CD8-positive, alpha-beta memory T cell (primary cell): ENCODE data around the gene REM1. TPM values are rescaled to one million over a fixed set of nuclear protein-coding genes. Genes with fewer than 3 reads are reported as not detected.
"Not testable (repeated sequence)": the region's sequence is repeated elsewhere in the genome, so short reads cannot be mapped to it uniquely, and the experiment has no call there.

Experiments used
- CTCF ChIA-PET: fragments of 350-600 bp; sonication (Branson Sonifier 250); formaldehyde crosslinking; loops from one replicate; lab custom pipeline; 2021; ENCODE audit warnings: antibody characterized with exemption; lab: Charles Lee
- POLR2A ChIA-PET: fragments of 350-600 bp; sonication (Branson Sonifier 250); formaldehyde crosslinking; loops from one replicate; lab custom pipeline; 2021; ENCODE audit warnings: antibody characterized with exemption; lab: Charles Lee
- DNase-seq, 5 donors: peaks; one replicate each; pipeline versions ENCODE4 v3.0.0 to v3.0.0-alpha.2; 2020 to 2022; ENCODE audit warnings: mixed read lengths in 1 of 5
- H3K27ac ChIP-seq: one replicate; pipeline ENCODE4 v1.7.0; 2013; ENCODE audit warnings: low read depth, mild to moderate bottlenecking, low read length, moderate library complexity
- H3K27me3 ChIP-seq: 2 replicates; pipeline ENCODE4 v1.7.0; 2013; ENCODE audit warnings: low read length, mild to moderate bottlenecking; ENCODE audit not compliant: insufficient read depth, poor library complexity, severe bottlenecking
- H3K36me3 ChIP-seq: 2 replicates; pipeline ENCODE4 v1.7.0; 2013; ENCODE audit warnings: mild to moderate bottlenecking, low read length, moderate library complexity; ENCODE audit not compliant: insufficient read depth
- H3K4me1 ChIP-seq: 2 replicates; pipeline ENCODE4 v1.7.0; 2013; ENCODE audit warnings: mild to moderate bottlenecking, low read length, moderate library complexity; ENCODE audit not compliant: insufficient read depth
- H3K4me3 ChIP-seq: 2 replicates; pipeline ENCODE4 v1.7.0; 2013; ENCODE audit warnings: mild to moderate bottlenecking, low read length
- H3K9me3 ChIP-seq: 2 replicates; pipeline ENCODE4 v1.7.0; 2013; ENCODE audit warnings: mild to moderate bottlenecking, low read length
- H3K27ac Mint-ChIP-seq, 8 donors: one replicate each; pipeline ENCODE4 v1.8.0; 2020 to 2021; ENCODE audit warnings: mixed read lengths in 8 of 8, mild to moderate bottlenecking in 6 of 8, inconsistent platforms in 3 of 8, moderate library complexity in 3 of 8
- H3K27me3 Mint-ChIP-seq, 2 donors: one replicate each; pipeline ENCODE4 v1.8.0; 2020 to 2021; ENCODE audit warnings: mixed read lengths in 2 of 2, mild to moderate bottlenecking in 1 of 2, moderate library complexity in 1 of 2
- H3K36me3 Mint-ChIP-seq, 3 donors: one replicate each; pipeline ENCODE4 v1.8.0; 2020 to 2021; ENCODE audit warnings: mixed read lengths in 3 of 3, inconsistent platforms in 1 of 3, mild to moderate bottlenecking in 1 of 3
- H3K4me1 Mint-ChIP-seq, 3 donors: one replicate each; pipeline ENCODE4 v1.8.0; 2020 to 2021; ENCODE audit warnings: mixed read lengths in 3 of 3, inconsistent platforms in 1 of 3, mild to moderate bottlenecking in 1 of 3
- H3K4me3 Mint-ChIP-seq, 7 donors: one replicate each; pipeline ENCODE4 v1.8.0; 2020 to 2021; ENCODE audit warnings: mixed read lengths in 7 of 7, mild to moderate bottlenecking in 6 of 7, moderate library complexity in 4 of 7, inconsistent platforms in 2 of 7
- H3K9me3 Mint-ChIP-seq, 5 donors: one replicate each; pipeline ENCODE4 v1.8.0; 2020 to 2022; ENCODE audit warnings: mixed read lengths in 5 of 5, mild to moderate bottlenecking in 3 of 5, moderate library complexity in 2 of 5, inconsistent platforms in 1 of 5
- polyA plus RNA-seq: library from polyadenylated mRNA; unstranded; fragments of 300-500 nt; fragmentation: Illumina TruSeq; gene quantifications from one replicate; pipeline ENCODE4 v1.2.3, GENCODE V29; 2021
- total RNA-seq, 2 experiments: library from RNA; stranded (reverse); gene quantifications; one replicate each; pipeline ENCODE4 v1.2.3, GENCODE V29; 2021

The REM1 gene
- total and polyA plus RNA-seq, 3 experiments from 2014 or later = not detected

GRCh38 chr20:31521267-31521666 is 46.2 kb downstream of the REM1 start:
- peaks cover 26% of the 10 kb centered on the region for H3K4me1 ChIP-seq
- H3K4me3 Mint-ChIP-seq = peak overlapping the region in 1 of 7 donors; percentile 18
- H3K27me3 Mint-ChIP-seq, DNase-seq, H3K36me3 ChIP-seq, H3K4me3 ChIP-seq, H3K9me3 ChIP-seq, H3K27ac ChIP-seq, H3K27me3 ChIP-seq, POLR2A ChIA-PET, H3K9me3 Mint-ChIP-seq: not testable (repeated sequence)
- H3K4me1 Mint-ChIP-seq = peaks cover 27 to 59% (median 59%) of the 10 kb centered on the region in 3 donors
- H3K36me3 Mint-ChIP-seq = peaks cover 0 to 51% (median 4%) of the 10 kb centered on the region in 3 donors
- CTCF ChIA-PET = interaction anchor here (0.8 to 1.7 kb wide), 3 partner anchors 92 to 202 kb away, joined by 3 to 7 read pairs (median 3); no protein-coding TSS in a partner anchor
- peak overlapping the region in 1 of 8 donors; percentile 35 for H3K27ac Mint-ChIP-seq

- Mint-ChIP-seq H3K9me3 (no peaks in the 10 kb centered on the region), H3K27ac (peak overlapping the region in 3 of 8 donors; percentile 23 to 45 (median 42)), H3K4me1 (peaks cover 30 to 69% (median 66%) of the 10 kb centered on the region in 3 donors), H3K36me3 (peaks cover 0 to 66% (median 4%) of the 10 kb centered on the region in 3 donors), H3K4me3 (no peak overlapping the region), H3K27me3 (no peaks in the 10 kb centered on the region)
- CTCF ChIA-PET = interaction anchor here (1.5 to 1.7 kb wide), 2 partner anchors 20 to 90 kb away, joined by 4 to 5 read pairs; no protein-coding TSS in a partner anchor
- H3K9me3 ChIP-seq = no peaks in the 10 kb centered on the region
- H3K4me1 ChIP-seq = peaks cover 12% of the 10 kb centered on the region
- POLR2A ChIA-PET = no interaction called here
- no peak for DNase-seq
- peaks cover 10% of the 10 kb centered on the region for H3K36me3 ChIP-seq
- no peaks in the 10 kb centered on the region for H3K27me3 ChIP-seq
- no peak overlapping the region for H3K4me3 ChIP-seq
- no peak overlapping the region for H3K27ac ChIP-seq
Measured at GRCh38 chr20:31522731-31523130, 47.6 kb downstream of the REM1 start.

DNA sequence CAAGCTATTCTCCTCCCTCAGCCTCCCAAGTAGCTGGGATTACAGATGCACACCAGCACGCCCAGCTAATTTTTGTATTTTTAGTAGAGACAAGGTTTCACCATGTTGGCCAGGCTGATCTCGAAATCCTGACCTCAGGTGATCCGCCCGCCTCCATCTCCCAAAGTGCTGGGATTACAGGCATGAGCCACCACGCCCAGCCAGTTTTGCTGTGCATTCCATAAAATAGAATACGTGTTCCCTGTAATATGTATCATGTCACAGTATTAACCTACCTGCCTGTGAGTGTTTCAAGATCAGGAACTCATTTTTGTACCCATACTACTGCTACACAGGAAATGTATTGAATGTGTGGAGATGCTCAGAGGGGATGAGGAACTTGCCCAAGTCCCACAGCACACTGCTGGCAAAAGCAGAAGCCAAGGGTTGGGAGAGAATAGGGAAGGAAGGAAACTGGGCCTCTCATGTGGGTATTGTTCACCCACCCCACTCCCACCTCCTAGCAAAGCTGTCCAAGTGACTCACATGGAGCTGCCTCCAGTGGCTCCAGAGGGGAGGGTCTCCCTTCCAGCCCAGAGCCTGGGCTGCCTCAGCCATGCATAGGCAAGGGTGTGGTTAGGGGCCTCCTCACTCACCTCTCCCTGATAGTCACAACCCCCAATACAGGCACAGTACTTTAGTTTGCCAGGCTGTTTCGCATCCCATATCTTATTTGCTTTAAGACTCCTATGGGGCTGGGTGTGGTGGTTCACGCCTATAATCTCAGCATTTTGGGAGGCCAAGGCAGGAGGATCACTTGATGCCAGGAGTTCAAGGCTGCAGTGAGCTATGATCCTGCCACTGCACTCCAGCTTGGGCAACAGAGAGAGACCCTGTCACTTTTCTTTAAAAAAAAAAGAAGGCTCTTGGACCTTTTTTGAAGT is 48.5 kb downstream of the REM1 start:
- Mint-ChIP-seq H3K9me3 (no peaks in the 10 kb centered on the region), H3K27ac (peak overlapping the region in 5 of 8 donors; percentile 18 to 73 (median 32)), H3K36me3 (peaks cover 0 to 71% (median 4%) of the 10 kb centered on the region in 3 donors), H3K4me3 (no peak overlapping the region), H3K4me1 (peaks cover 30 to 73% (median 65%) of the 10 kb centered on the region in 3 donors), H3K27me3 (no peaks in the 10 kb centered on the region)
- Histone ChIP-seq H3K4me1 (peaks cover 12% of the 10 kb centered on the region), H3K36me3 (peaks cover 10% of the 10 kb centered on the region), H3K27me3 (no peaks in the 10 kb centered on the region), H3K27ac (no peak overlapping the region), H3K9me3 (no peaks in the 10 kb centered on the region), H3K4me3 (no peak overlapping the region)
- DNase-seq = no peak
- POLR2A ChIA-PET = interaction anchor here (0.7 kb wide), 1 partner anchor 14 kb away, joined by 5 read pairs; no protein-coding TSS in a partner anchor
- CTCF ChIA-PET = interaction anchor here (1.5 to 1.7 kb wide), 2 partner anchors 20 to 90 kb away, joined by 4 to 5 read pairs; no protein-coding TSS in a partner anchor

- no peak overlapping the region for H3K4me3 ChIP-seq
- POLR2A ChIA-PET = no interaction called here
- no peak overlapping the region for H3K4me3 Mint-ChIP-seq
- H3K27ac Mint-ChIP-seq = no peak overlapping the region
- H3K4me1 ChIP-seq = no peaks in the 10 kb centered on the region
- no peaks in the 10 kb centered on the region for H3K27me3 Mint-ChIP-seq
- H3K36me3 Mint-ChIP-seq = peaks cover under 1 to 78% (median 4%) of the 10 kb centered on the region in 3 donors
- CTCF ChIA-PET = no interaction called here
- DNase-seq = no peak
- no peaks in the 10 kb centered on the region for H3K9me3 Mint-ChIP-seq
- peaks cover 20 to 39% (median 36%) of the 10 kb centered on the region in 3 donors for H3K4me1 Mint-ChIP-seq
- H3K27ac ChIP-seq = no peak overlapping the region
- H3K9me3 ChIP-seq = no peaks in the 10 kb centered on the region
- H3K36me3 ChIP-seq = peaks cover 27% of the 10 kb centered on the region
- H3K27me3 ChIP-seq = no peaks in the 10 kb centered on the region
Measured at GRCh38 chr20:31527266-31527665, 52.2 kb downstream of the REM1 start.

Other genes starting within 250 kb of the REM1 start
- gene DEFB115, start 217.6 kb upstream of the REM1 start, total RNA-seq = not detected
- gene DEFB115, start 217.6 kb upstream of the REM1 start, polyA plus RNA-seq = not detected
- not detected for gene DEFB116, start 166.7 kb upstream of the REM1 start, total RNA-seq
- gene DEFB116, start 166.7 kb upstream of the REM1 start, polyA plus RNA-seq = not detected
- not detected for gene DEFB118, start 106.7 kb upstream of the REM1 start, total RNA-seq
- not detected for gene DEFB118, start 106.7 kb upstream of the REM1 start, polyA plus RNA-seq
- gene DEFB119, start 84.7 kb upstream of the REM1 start, total RNA-seq = not detected
- gene DEFB119, start 84.7 kb upstream of the REM1 start, polyA plus RNA-seq = not detected
- not detected for gene DEFB121, start 69.1 kb upstream of the REM1 start, total RNA-seq
- gene DEFB121, start 69.1 kb upstream of the REM1 start, polyA plus RNA-seq = not detected
- gene DEFB123, start 34.7 kb upstream of the REM1 start, total RNA-seq = not detected
- not detected for gene DEFB123, start 34.7 kb upstream of the REM1 start, polyA plus RNA-seq
- gene DEFB124, start 161 bp upstream of the REM1 start, total RNA-seq = not detected
- gene DEFB124, start 161 bp upstream of the REM1 start, polyA plus RNA-seq = not detected
- gene HM13, start 39.2 kb downstream of the REM1 start, total RNA-seq = 100 to 1,000 TPM; 153 to 167 TPM
- 166 TPM for gene HM13, start 39.2 kb downstream of the REM1 start, polyA plus RNA-seq
- under 1 TPM; 0.55 to 0.72 TPM for gene ID1, start 130.0 kb downstream of the REM1 start, total RNA-seq
- gene ID1, start 130.0 kb downstream of the REM1 start, polyA plus RNA-seq = 2.2 TPM
- not detected for gene COX4I2, start 162.6 kb downstream of the REM1 start, total RNA-seq
- gene COX4I2, start 162.6 kb downstream of the REM1 start, polyA plus RNA-seq = not detected
- 100 to 1,000 TPM; 328 TPM for gene BCL2L1, start 247.6 kb downstream of the REM1 start, total RNA-seq
- gene BCL2L1, start 247.6 kb downstream of the REM1 start, polyA plus RNA-seq = 32.1 TPM